Measurements from ENCODE around the gene ATP2B3.

DNA sequence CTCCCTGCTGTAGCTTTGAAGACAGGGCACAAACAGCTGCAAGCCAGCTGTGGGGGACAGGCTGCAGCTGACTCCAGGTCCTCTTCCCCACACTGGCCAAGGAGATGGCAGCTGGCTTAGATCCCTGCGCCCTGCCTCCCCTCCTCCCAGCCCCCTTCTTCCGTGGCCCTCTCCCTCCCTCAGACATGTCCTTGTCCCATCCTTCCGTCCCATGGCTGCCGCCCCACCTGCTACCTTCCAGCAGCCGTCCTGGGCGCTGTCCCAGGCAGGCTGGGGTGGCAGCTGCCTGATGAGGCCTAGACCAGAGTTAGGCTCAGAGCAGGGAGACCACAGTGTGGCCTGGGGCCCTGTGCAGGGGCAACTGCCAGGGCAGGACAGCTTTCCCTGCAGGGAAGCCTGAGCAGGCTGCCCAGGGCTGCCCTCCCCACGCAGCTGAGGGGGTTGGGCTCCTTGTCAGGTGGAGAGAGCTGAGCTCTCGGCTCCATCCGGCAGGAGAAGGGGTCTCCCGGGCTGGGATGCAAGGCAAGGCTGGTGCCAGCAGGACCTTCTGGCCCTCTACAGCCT lies 26.0 kb upstream of the ATP2B3 start:
- TF ChIP-seq, protein P1, sequence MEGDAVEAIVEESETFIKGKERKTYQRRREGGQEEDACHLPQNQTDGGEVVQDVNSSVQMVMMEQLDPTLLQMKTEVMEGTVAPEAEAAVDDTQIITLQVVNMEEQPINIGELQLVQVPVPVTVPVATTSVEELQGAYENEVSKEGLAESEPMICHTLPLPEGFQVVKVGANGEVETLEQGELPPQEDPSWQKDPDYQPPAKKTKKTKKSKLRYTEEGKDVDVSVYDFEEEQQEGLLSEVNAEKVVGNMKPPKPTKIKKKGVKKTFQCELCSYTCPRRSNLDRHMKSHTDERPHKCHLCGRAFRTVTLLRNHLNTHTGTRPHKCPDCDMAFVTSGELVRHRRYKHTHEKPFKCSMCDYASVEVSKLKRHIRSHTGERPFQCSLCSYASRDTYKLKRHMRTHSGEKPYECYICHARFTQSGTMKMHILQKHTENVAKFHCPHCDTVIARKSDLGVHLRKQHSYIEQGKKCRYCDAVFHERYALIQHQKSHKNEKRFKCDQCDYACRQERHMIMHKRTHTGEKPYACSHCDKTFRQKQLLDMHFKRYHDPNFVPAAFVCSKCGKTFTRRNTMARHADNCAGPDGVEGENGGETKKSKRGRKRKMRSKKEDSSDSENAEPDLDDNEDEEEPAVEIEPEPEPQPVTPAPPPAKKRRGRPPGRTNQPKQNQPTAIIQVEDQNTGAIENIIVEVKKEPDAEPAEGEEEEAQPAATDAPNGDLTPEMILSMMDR (IDR thresholded peaks at IDR 0.05), result no peak
- TF ChIP-seq POLR2A (IDR thresholded peaks at IDR 0.05), result no peak
